ENCODE measurements around the gene TMEM150C. TPM values are rescaled to one million over a fixed set of nuclear protein-coding genes. Genes with fewer than 3 reads are reported as not detected.
"Not testable (repeated sequence)": the region's sequence is repeated elsewhere in the genome, so short reads cannot be mapped to it uniquely, and the experiment has no call there.

The TMEM150C gene
- polyA plus RNA-seq, 1 donor from 2014 or later = 4.9 TPM

DNA sequence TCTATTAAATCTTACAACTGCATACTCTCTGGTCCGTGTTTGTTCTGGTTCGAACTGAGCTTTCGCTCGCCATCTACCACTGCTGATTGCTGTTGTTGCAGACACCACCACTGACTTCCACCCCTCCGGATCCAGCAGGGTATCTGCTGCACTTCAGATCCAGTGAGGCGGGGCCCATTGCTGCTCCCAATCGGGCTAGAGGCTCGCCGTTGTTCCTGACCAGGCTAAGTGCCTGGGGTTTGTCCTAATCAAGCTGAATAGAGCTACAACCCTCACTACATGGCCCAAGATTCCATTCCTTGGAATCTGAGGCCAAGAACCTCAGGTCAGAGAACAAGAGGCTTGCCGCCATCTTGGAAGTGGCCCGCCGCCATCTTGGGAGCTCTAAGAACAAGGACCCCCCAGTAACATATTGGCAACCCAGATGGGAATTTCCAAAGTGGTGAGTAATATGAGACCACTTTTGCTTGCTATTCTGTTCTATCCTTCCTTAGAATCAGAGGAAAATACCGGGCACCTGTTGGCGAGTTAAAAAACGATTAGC is 88.1 kb downstream of the TMEM150C start:
- H3K36me3 ChIP-seq (ENCODE audit: insufficient read depth, low read length) = no peaks in the 10 kb centered on the region
- H3K9me3 ChIP-seq (ENCODE audit: low read length) = no peaks in the 10 kb centered on the region
- no peaks in the 10 kb centered on the region for H3K79me2 ChIP-seq (replicated peaks; ENCODE audit: insufficient read depth, low read length)
- H2AFZ ChIP-seq (ENCODE audit: low read depth, low read length) = no peak overlapping the region
- no peaks in the 10 kb centered on the region for H4K20me1 ChIP-seq (ENCODE audit: insufficient read depth)
- no peak overlapping the region for H3K27ac ChIP-seq (ENCODE audit: low read length)
- H3K4me2 ChIP-seq (ENCODE audit: low read length) = no peak overlapping the region
- H3K9me2 ChIP-seq (ENCODE audit: insufficient read depth, low read length) = no peaks in the 10 kb centered on the region
- no peaks in the 10 kb centered on the region for H3K27me3 ChIP-seq (ENCODE audit: insufficient read depth, low read depth, low read length)
- no peak overlapping the region for H3K9ac ChIP-seq (ENCODE audit: low read length)
- H3F3A ChIP-seq (ENCODE audit: insufficient read depth, low read length, poor library complexity, severe bottlenecking) = no peaks in the 10 kb centered on the region
- TF ChIP-seq SMC3 (conservative IDR thresholded peaks at IDR 0.05; ENCODE audit: poor library complexity) (no peak), TAF1 (IDR thresholded peaks at IDR 0.05; ENCODE audit: low read depth) (no peak), MXI1 (conservative IDR thresholded peaks at IDR 0.05; ENCODE audit: poor library complexity, severe bottlenecking) (no peak), EZH2 (IDR thresholded peaks at IDR 0.05; ENCODE audit: borderline replicate concordance, insufficient read depth, low read length, poor library complexity, severe bottlenecking) (no peak), POLR2AphosphoS5 (IDR thresholded peaks at IDR 0.05) (no peak)
- TF ChIP-seq, protein P1, sequence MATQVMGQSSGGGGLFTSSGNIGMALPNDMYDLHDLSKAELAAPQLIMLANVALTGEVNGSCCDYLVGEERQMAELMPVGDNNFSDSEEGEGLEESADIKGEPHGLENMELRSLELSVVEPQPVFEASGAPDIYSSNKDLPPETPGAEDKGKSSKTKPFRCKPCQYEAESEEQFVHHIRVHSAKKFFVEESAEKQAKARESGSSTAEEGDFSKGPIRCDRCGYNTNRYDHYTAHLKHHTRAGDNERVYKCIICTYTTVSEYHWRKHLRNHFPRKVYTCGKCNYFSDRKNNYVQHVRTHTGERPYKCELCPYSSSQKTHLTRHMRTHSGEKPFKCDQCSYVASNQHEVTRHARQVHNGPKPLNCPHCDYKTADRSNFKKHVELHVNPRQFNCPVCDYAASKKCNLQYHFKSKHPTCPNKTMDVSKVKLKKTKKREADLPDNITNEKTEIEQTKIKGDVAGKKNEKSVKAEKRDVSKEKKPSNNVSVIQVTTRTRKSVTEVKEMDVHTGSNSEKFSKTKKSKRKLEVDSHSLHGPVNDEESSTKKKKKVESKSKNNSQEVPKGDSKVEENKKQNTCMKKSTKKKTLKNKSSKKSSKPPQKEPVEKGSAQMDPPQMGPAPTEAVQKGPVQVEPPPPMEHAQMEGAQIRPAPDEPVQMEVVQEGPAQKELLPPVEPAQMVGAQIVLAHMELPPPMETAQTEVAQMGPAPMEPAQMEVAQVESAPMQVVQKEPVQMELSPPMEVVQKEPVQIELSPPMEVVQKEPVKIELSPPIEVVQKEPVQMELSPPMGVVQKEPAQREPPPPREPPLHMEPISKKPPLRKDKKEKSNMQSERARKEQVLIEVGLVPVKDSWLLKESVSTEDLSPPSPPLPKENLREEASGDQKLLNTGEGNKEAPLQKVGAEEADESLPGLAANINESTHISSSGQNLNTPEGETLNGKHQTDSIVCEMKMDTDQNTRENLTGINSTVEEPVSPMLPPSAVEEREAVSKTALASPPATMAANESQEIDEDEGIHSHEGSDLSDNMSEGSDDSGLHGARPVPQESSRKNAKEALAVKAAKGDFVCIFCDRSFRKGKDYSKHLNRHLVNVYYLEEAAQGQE (IDR thresholded peaks at IDR 0.05; ENCODE audit: borderline replicate concordance) = no peak
- TF ChIP-seq, protein P2, sequence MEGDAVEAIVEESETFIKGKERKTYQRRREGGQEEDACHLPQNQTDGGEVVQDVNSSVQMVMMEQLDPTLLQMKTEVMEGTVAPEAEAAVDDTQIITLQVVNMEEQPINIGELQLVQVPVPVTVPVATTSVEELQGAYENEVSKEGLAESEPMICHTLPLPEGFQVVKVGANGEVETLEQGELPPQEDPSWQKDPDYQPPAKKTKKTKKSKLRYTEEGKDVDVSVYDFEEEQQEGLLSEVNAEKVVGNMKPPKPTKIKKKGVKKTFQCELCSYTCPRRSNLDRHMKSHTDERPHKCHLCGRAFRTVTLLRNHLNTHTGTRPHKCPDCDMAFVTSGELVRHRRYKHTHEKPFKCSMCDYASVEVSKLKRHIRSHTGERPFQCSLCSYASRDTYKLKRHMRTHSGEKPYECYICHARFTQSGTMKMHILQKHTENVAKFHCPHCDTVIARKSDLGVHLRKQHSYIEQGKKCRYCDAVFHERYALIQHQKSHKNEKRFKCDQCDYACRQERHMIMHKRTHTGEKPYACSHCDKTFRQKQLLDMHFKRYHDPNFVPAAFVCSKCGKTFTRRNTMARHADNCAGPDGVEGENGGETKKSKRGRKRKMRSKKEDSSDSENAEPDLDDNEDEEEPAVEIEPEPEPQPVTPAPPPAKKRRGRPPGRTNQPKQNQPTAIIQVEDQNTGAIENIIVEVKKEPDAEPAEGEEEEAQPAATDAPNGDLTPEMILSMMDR (IDR thresholded peaks at IDR 0.05; ENCODE audit: poor library complexity, severe bottlenecking) = no peak
- H3K4me3 ChIP-seq (ENCODE audit: low read length) = no peak overlapping the region

DNA sequence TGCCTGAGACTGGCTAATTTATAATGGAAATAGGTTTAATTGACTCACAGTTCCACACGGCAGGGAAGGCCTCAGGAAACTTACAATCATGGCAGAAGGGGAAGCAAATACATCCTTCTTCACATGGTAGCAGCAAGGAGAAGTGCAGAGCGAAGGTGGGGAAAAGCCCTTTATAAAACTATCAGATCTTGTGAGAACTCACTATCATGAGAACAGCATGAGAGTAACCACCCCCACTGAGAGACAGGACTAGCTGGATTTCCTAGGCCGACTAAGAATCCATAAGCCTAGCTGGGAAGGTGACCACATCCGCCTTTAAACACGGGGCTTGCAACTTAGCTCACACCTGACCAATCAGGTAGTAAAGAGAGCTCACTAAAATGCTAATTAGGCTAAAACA is 88.7 kb downstream of the TMEM150C start:
- H3K27me3 ChIP-seq (ENCODE audit: insufficient read depth, low read depth, low read length); H3K36me3 ChIP-seq (ENCODE audit: insufficient read depth, low read length); H3F3A ChIP-seq (ENCODE audit: insufficient read depth, low read length, poor library complexity, severe bottlenecking); H3K9me2 ChIP-seq (ENCODE audit: insufficient read depth, low read length); H3K9me3 ChIP-seq (ENCODE audit: low read length); H3K4me2 ChIP-seq (ENCODE audit: low read length); H4K20me1 ChIP-seq (ENCODE audit: insufficient read depth); H2AFZ ChIP-seq (ENCODE audit: low read depth, low read length); H3K9ac ChIP-seq (ENCODE audit: low read length); H3K27ac ChIP-seq (ENCODE audit: low read length); H3K79me2 ChIP-seq (replicated peaks; ENCODE audit: insufficient read depth, low read length); H3K4me3 ChIP-seq (ENCODE audit: low read length): not testable (repeated sequence)

DNA sequence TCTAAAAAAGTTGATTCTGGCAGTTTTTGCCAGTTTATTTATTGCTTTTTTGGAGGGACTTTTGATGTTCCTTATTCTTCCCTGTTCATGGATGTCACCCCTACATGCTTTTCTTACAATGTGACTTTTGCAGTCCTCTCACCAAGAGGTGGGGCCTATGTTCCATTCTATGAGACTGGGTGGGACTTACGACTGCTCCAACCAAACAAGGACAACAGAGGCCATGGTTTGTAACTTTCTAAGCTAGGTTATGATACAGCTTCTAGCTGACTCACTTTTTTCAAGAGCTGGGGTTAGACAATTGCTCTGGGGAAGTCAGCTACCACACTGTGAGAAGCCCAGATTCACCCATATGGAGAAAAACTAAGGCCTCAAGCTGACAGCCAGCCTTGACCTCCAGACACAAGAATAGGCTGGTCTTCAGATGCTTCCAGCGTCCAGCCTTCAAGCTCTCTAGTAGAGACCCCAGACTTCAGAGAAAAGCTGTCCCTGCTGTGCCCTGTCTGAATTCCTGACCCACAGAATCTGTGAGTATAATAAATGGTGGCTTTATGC is 91.9 kb downstream of the TMEM150C start:
- Histone ChIP-seq H3F3A (ENCODE audit: insufficient read depth, low read length, poor library complexity, severe bottlenecking) (no peaks in the 10 kb centered on the region), H4K20me1 (ENCODE audit: insufficient read depth) (no peaks in the 10 kb centered on the region), H3K9me2 (ENCODE audit: insufficient read depth, low read length) (no peaks in the 10 kb centered on the region), H3K79me2 (replicated peaks; ENCODE audit: insufficient read depth, low read length) (no peaks in the 10 kb centered on the region), H3K4me2 (ENCODE audit: low read length) (no peak overlapping the region), H3K9me3 (ENCODE audit: low read length) (no peaks in the 10 kb centered on the region), H3K4me3 (ENCODE audit: low read length) (no peak overlapping the region), H3K27ac (ENCODE audit: low read length) (no peak overlapping the region), H3K9ac (ENCODE audit: low read length) (no peak overlapping the region), H2AFZ (ENCODE audit: low read depth, low read length) (no peak overlapping the region), H3K27me3 (ENCODE audit: insufficient read depth, low read depth, low read length) (no peaks in the 10 kb centered on the region), H3K36me3 (ENCODE audit: insufficient read depth, low read length) (no peaks in the 10 kb centered on the region)
- TF ChIP-seq SMC3 (conservative IDR thresholded peaks at IDR 0.05; ENCODE audit: poor library complexity) = no peak
- TF ChIP-seq, protein P2 (IDR thresholded peaks at IDR 0.05; ENCODE audit: poor library complexity, severe bottlenecking) = no peak
- no peak for TF ChIP-seq EP300 (conservative IDR thresholded peaks at IDR 0.05; ENCODE audit: poor library complexity, severe bottlenecking)
- no peak for TF ChIP-seq RAD21 (conservative IDR thresholded peaks at IDR 0.05)
- TF ChIP-seq, protein P1 (IDR thresholded peaks at IDR 0.05; ENCODE audit: borderline replicate concordance) = no peak
- TF ChIP-seq TAF1 (IDR thresholded peaks at IDR 0.05; ENCODE audit: low read depth) = no peak
- no peak for TF ChIP-seq EZH2 (IDR thresholded peaks at IDR 0.05; ENCODE audit: borderline replicate concordance, insufficient read depth, low read length, poor library complexity, severe bottlenecking)
- TF ChIP-seq MXI1 (conservative IDR thresholded peaks at IDR 0.05; ENCODE audit: poor library complexity, severe bottlenecking) = no peak
- no peak for TF ChIP-seq POLR2AphosphoS5 (IDR thresholded peaks at IDR 0.05)

Measured in neural cell (in vitro differentiated cells).